GM23338 (cell line): Measurements from ENCODE around the gene PSMA5.

ENCODE experiments used
- CTCF ChIP-seq, 2 experiments: fragments of 200-600 bp in 1 of 2; sonication (generic) in 1 of 2; conservative IDR thresholded peaks; 2 replicates each; pipeline versions ENCODE4 v1.5.1 to v1.6.1; 2016 to 2017; ENCODE audit warnings: antibody characterized with exemption in 2 of 2, low read depth in 2 of 2, mild to moderate bottlenecking in 2 of 2, moderate library complexity in 1 of 2
- EZH2phosphoT487 ChIP-seq: fragments of 200-600 bp; sonication (generic); IDR thresholded peaks from one replicate; pipeline ENCODE4 v1.8.1; 2018; ENCODE audit warnings: antibody characterized with exemption; ENCODE audit not compliant: unreplicated experiment
- POLR2AphosphoS5 ChIP-seq: IDR thresholded peaks from 2 replicates; pipeline ENCODE4 v1.6.1; 2016; ENCODE audit warnings: antibody characterized with exemption, low read depth

- TF ChIP-seq POLR2AphosphoS5 (no peak), CTCF (conservative IDR thresholded peaks at IDR 0.05; ENCODE audit: low read depth in 2 of 2) (no peak), EZH2phosphoT487 (no peak)
Measured at GRCh38 chr1:109423498-109423897, 2.8 kb downstream of the PSMA5 start.
